ENCODE data around the gene FLT1.

FLT1 gene

GRCh38 chr13:28387740-28388501 is 107.0 kb downstream of the FLT1 start:
- DNase-seq (ENCODE audit: low read depth in 1 of 2, low spot score in 1 of 2), result no peak
- TF ChIP-seq REST (IDR thresholded peaks at IDR 0.05; ENCODE audit: insufficient replicate concordance, low read depth) (no peak), SPI1 (IDR thresholded peaks at IDR 0.05; ENCODE audit: borderline replicate concordance, low read depth) (no peak), POLR2AphosphoS5 (IDR thresholded peaks at IDR 0.05; ENCODE audit: low read depth) (no peak), CTCF (IDR thresholded peaks at IDR 0.05; ENCODE audit: insufficient read depth, low read length) (no peak), GABPA (IDR thresholded peaks at IDR 0.05; ENCODE audit: low read depth) (no peak)
- peaks cover 13% of the 10 kb centered on the region for H3K27me3 ChIP-seq (ENCODE audit: insufficient read depth, poor library complexity, severe bottlenecking)
- no peak overlapping the region for H3K4me3 ChIP-seq (replicated peaks; ENCODE audit: insufficient read depth, low read length)
- H3K27ac ChIP-seq (replicated peaks), result no peak overlapping the region

GRCh38 chr13:28385362-28385761 is 109.6 kb downstream of the FLT1 start:
- Histone ChIP-seq H3K4me3 (replicated peaks; ENCODE audit: insufficient read depth, low read length) (no peak overlapping the region), H3K27ac (replicated peaks) (no peak overlapping the region), H3K27me3 (ENCODE audit: insufficient read depth, poor library complexity, severe bottlenecking) (peaks cover 21% of the 10 kb centered on the region)
- DNase-seq (ENCODE audit: low read depth in 1 of 2, low spot score in 1 of 2), result no peak
- TF ChIP-seq REST (IDR thresholded peaks at IDR 0.05; ENCODE audit: insufficient replicate concordance, low read depth) (no peak), GABPA (IDR thresholded peaks at IDR 0.05; ENCODE audit: low read depth) (no peak), CTCF (IDR thresholded peaks at IDR 0.05; ENCODE audit: insufficient read depth, low read length) (no peak), SPI1 (IDR thresholded peaks at IDR 0.05; ENCODE audit: borderline replicate concordance, low read depth) (no peak), POLR2AphosphoS5 (IDR thresholded peaks at IDR 0.05; ENCODE audit: low read depth) (no peak)

GRCh38 chr13:28384789-28385188 is 110.1 kb downstream of the FLT1 start:
- TF ChIP-seq REST (IDR thresholded peaks at IDR 0.05; ENCODE audit: insufficient replicate concordance, low read depth), result no peak
- H3K4me3 ChIP-seq (replicated peaks; ENCODE audit: insufficient read depth, low read length), result no peak overlapping the region

More at GRCh38 chr13:28384789-28385188, 110.1 kb downstream of the FLT1 start:
- DNase-seq (ENCODE audit: low read depth in 1 of 2, low spot score in 1 of 2), result no peak
- Histone ChIP-seq H3K27ac (replicated peaks) (no peak overlapping the region), H3K27me3 (ENCODE audit: insufficient read depth, poor library complexity, severe bottlenecking) (peaks cover 26% of the 10 kb centered on the region)

Data from HL-60 (cell line).